Mucosa of stomach (tissue), 1 donor: ENCODE results near the gene RNF113B.
A peak's percentile ranks its signal among the peaks of the same experiment; 100 is the strongest.

Source experiments
- H3K27me3 ChIP-seq: one replicate; pipeline ENCODE4 v1.7.0; 2013; ENCODE audit warnings: mild to moderate bottlenecking, low read length; ENCODE audit not compliant: control insufficient read depth, insufficient read depth
- H3K36me3 ChIP-seq: one replicate; pipeline ENCODE4 v1.7.0; 2013; ENCODE audit warnings: low read length; ENCODE audit not compliant: control insufficient read depth, insufficient read depth
- H3K4me1 ChIP-seq: one replicate; pipeline ENCODE4 v1.7.0; 2013; ENCODE audit warnings: mild to moderate bottlenecking, low read length; ENCODE audit not compliant: control insufficient read depth, insufficient read depth
- H3K4me3 ChIP-seq: one replicate; pipeline ENCODE4 v1.7.0; 2013; ENCODE audit warnings: low read length
- H3K9ac ChIP-seq: one replicate; pipeline ENCODE4 v1.7.0; 2013; ENCODE audit warnings: mild to moderate bottlenecking, low read length, moderate library complexity
- H3K9me3 ChIP-seq: one replicate; pipeline ENCODE4 v1.7.0; 2013; ENCODE audit warnings: mild to moderate bottlenecking, low read length, moderate library complexity; ENCODE audit not compliant: control insufficient read depth
- donor health status: Pancreatic carcinoma.

RNF113B gene

DNA sequence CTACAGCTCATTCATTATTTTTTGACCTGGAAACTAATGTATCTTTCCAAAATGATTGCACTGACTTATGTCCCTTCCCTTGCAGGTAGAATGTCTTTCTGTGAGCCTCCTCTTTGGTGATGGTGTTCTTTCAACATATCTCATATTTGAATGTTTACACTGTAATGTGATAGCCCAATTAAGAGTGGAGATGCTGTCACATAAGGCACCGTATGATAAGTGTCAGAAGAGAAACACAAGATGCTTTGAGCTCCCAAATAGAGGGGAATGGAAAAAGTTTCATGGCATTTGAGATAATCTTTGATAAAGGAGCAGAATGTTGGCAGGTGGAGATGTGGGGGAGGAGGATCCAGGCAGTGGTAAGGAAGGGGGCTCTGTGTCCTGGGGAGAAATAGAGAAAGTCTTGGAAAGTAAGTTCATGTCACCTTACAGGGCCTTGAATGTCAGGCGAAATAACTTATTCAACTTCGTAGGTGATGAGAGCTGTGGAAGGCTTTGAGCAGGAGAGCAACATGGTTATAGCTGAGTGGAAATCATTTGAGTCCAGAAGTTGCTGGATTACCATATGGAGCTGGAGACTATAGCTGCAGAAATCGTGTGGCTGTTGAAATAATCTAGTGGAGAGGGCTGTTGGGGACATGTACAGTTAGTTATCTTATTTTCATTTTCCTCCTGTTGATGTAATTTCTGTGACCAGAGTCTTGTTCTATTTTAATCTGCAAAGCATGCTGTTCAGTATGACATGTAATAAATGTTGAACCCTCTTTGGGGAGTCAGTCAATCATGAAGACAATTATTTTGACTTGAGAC is 10.3 kb upstream of the RNF113B start:
- H3K36me3 ChIP-seq: no peaks in the 10 kb centered on the region
- H3K27me3 ChIP-seq: no peaks in the 10 kb centered on the region
- H3K4me3 ChIP-seq: no peak overlapping the region
- H3K9ac ChIP-seq: no peak overlapping the region
- H3K4me1 ChIP-seq: no peaks in the 10 kb centered on the region
- no peaks in the 10 kb centered on the region for H3K9me3 ChIP-seq

DNA sequence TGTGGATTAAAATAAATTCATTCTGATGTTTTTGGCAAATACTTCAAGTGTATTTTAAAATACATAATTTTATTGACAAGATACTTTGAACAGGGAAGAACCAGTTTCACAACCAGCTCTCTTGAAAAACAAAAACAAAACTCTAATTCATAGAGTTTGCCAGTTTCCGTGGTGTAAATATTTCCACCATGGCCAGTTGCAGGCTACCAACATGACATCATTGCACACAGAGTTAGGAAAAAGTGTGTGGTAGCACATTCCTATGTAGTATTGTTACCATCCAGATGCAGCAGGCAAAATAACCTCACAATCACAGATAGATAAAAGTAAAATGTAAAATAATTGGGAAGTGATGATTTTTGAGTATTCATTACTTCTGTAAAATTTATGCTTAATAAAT is 7.7 kb upstream of the RNF113B start:
- Histone ChIP-seq H3K9me3 (no peaks in the 10 kb centered on the region), H3K4me3 (no peak overlapping the region), H3K9ac (no peak overlapping the region), H3K36me3 (no peaks in the 10 kb centered on the region), H3K27me3 (no peaks in the 10 kb centered on the region), H3K4me1 (no peaks in the 10 kb centered on the region)

DNA sequence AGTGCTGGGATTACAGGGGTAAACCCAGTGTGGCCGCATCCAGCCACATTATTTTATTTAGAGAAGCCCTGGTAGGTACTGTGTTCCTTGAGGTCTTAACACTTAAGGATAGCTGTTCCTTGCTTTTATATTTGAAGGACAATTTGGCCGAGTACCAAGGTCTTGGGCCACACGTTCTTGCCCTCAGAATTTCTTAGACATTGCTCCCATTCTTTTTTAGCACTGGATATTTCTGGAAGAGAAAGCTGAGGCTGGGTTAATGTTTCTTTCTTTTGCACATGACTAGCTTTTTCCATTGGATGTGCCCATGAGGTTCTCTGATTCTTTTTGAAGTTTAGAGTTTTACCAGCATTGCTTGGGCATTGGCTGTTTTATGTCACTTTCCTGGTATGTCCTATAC is 5.5 kb upstream of the RNF113B start:
- peaks cover 4% of the 10 kb centered on the region for H3K4me1 ChIP-seq
- no peak overlapping the region for H3K4me3 ChIP-seq
- H3K36me3 ChIP-seq: no peaks in the 10 kb centered on the region
- no peaks in the 10 kb centered on the region for H3K27me3 ChIP-seq
- H3K9ac ChIP-seq: no peak overlapping the region
- no peaks in the 10 kb centered on the region for H3K9me3 ChIP-seq

DNA sequence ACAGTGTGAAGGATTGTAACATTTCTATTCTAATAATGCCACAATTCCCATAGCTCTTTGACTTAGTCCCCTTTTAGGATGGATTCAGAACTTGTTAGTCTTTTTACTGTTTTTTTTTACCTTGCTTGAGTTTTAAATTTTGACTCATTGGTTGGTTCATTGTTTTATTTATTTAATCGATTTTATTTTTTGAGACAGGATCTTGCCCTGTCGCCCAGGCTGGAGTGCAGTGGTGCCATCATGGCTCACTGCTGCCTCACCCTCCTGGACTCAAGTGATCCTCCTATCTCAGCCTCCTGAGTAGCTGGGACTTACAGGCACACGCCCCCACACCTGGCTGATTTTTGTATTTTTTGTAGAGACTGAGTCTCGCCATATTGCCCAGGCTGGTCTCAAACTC is 5.1 kb upstream of the RNF113B start:
- H3K27me3 ChIP-seq: no peaks in the 10 kb centered on the region
- no peak overlapping the region for H3K9ac ChIP-seq
- no peaks in the 10 kb centered on the region for H3K36me3 ChIP-seq
- no peaks in the 10 kb centered on the region for H3K9me3 ChIP-seq
- H3K4me1 ChIP-seq: peaks cover 4% of the 10 kb centered on the region
- no peak overlapping the region for H3K4me3 ChIP-seq

DNA sequence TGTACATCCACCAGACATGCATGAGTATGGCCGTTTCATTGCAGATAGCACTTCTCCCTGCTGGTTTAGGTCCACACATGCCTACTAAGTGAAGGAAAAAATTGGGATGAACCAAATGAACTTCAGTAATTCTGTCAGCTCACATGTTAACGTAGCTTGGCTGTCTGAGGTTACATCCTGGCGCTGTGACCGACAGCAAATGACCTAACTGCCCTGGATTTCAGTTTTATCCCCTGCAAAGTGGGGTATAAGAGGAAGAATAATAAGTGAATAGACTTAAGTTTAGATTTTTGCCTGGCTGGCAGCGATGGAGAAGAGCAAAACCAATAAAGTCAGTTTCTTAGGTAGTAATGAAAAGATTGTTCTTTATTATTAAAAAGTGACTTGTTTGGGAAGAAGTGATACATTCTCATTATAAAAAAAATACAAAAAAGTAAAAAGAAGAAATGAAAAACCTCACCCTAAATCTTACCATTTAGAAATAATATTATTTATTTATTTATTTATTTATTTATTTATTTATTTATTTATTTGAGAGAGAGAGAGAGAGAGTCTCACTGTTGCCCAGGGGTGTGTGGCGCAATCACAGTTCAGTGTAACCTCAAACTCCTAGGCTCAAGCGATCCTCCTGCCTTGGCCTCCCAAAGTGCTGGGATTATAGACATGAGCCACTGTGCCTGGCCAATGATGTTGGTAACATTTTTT is 4.2 kb upstream of the RNF113B start:
- Histone ChIP-seq H3K4me1 (peaks cover 4% of the 10 kb centered on the region), H3K36me3 (no peaks in the 10 kb centered on the region), H3K9me3 (no peaks in the 10 kb centered on the region), H3K4me3 (no peak overlapping the region), H3K9ac (no peak overlapping the region), H3K27me3 (no peaks in the 10 kb centered on the region)

DNA sequence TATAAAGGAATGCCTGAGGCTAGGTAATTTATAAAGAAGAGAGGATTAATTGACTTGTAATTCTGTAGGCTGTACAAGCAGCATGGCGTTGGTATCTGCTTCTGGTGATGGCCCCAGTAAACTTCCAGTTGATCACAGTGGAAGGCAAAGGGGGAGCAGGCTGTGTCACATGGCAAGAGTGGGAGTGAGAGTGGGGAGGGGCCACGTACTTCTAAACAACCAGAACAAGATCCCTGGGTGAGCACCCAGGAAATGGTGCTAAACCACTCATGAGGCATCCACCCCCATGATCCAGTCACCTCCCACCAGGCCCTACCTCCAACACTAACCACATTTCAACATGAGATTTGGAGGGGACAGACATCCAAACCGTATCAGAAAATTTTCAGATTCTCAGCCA is 3.0 kb upstream of the RNF113B start:
- H3K4me1 ChIP-seq: peaks cover 6% of the 10 kb centered on the region
- no peak overlapping the region for H3K9ac ChIP-seq
- no peaks in the 10 kb centered on the region for H3K36me3 ChIP-seq
- no peaks in the 10 kb centered on the region for H3K9me3 ChIP-seq
- H3K27me3 ChIP-seq: no peaks in the 10 kb centered on the region
- no peak overlapping the region for H3K4me3 ChIP-seq

DNA sequence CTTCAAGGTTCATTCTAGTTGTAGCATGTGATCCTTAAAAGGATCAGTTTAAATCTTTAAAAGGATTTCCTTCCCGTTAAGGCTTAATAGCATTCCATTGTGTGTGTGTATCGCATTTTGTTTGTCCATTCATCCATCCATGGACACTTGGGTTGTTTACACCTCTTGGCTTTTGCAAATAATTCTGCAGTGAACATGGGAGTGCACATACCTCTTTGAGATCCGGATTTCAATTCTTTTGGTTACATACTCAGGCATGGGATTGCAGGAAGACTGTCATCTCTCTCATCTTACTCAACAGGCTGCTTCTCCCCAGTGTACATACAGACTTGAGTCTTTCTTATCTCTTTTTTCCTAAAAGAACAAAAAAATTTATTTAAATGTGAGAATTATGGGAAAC is 1.2 kb downstream of the RNF113B start:
- Histone ChIP-seq H3K9me3 (no peaks in the 10 kb centered on the region), H3K9ac (no peak overlapping the region), H3K4me3 (no peak overlapping the region), H3K27me3 (no peaks in the 10 kb centered on the region), H3K36me3 (no peaks in the 10 kb centered on the region), H3K4me1 (peaks cover 37% of the 10 kb centered on the region)

DNA sequence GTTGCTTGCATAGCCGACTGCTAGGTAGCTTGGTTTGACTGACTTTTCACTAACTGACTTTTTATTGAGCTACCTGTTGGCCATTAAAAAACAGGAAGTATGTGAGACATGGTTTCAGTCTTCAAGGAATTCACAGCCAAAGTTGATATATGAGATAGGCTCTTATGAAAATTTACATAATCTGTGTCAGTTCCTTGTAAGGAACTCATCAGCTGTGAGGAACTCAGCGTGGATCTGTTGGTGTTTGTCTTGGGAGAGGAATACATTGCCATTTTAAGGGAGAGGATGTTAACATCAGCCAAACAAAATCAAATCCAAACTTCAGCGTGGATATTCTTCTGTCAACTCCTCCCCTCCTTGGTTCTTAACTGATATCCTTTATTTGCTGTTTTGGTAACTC is 2.0 kb downstream of the RNF113B start:
- H3K27me3 ChIP-seq: no peaks in the 10 kb centered on the region
- H3K9ac ChIP-seq: no peak overlapping the region
- no peaks in the 10 kb centered on the region for H3K9me3 ChIP-seq
- H3K4me1 ChIP-seq: peaks cover 37% of the 10 kb centered on the region
- H3K4me3 ChIP-seq: no peak overlapping the region
- no peaks in the 10 kb centered on the region for H3K36me3 ChIP-seq

DNA sequence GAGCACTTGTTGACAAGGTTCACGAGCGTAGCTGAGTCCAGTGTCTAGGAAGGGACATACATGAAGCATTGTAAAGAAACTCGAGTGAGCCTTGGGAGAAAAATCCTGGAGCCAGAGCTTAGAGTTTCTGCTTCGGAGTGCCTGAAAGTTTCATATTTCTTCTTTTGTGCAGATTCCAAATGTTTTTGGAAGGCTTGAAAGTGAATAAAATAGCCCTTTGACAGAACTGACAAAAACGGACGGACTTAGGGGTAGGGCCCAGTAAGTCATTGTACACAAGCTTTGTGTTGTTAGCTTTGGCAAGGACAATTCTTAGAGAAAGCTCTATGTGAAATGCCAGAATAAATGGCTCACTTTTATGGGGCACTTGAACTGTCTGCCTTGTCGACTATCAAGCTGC is 2.8 kb downstream of the RNF113B start:
- no peaks in the 10 kb centered on the region for H3K27me3 ChIP-seq

DNA sequence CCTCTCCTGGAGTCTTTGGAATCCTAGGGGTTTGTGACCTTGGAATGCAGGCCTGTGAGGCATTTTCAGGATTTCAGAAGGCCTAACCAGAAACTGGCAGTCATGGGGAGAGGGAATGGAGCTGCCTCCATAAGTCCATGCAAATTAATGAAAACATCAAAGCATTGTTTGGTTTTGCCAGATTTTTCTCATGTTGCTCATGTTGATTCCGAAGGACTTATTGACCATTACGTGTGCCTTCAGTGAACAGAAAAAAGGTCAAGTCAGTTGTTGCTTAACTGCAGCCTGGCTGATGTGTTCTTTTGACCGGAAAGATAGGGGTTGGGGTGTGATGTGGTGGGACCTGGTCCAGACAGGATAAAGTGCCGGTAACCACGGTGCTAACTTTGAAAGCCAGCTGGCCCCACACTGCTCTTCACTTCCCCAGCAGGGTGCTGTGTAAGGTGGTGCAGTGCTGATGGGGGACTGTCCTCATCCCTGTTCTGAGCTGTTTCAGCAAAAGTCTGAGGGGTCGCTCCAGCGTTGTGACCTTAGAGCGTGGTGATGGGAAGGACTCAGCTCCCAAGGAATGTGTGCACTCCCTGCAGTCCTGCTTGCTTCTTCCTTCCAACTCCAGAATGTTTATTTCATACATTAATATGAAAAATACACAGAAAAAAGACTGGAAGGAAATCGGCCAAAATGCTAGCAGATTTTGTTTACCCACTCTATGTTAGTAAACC is 3.5 kb downstream of the RNF113B start:
- Histone ChIP-seq H3K36me3 (no peaks in the 10 kb centered on the region), H3K27me3 (no peaks in the 10 kb centered on the region), H3K9me3 (no peaks in the 10 kb centered on the region), H3K9ac (no peak overlapping the region), H3K4me3 (no peak overlapping the region), H3K4me1 (peaks cover 33% of the 10 kb centered on the region)

More for the DNA sequence above, 2.8 kb downstream of the RNF113B start:
- Histone ChIP-seq H3K4me3 (no peak overlapping the region), H3K9ac (no peak overlapping the region), H3K9me3 (no peaks in the 10 kb centered on the region), H3K36me3 (no peaks in the 10 kb centered on the region), H3K4me1 (peaks cover 36% of the 10 kb centered on the region)

DNA sequence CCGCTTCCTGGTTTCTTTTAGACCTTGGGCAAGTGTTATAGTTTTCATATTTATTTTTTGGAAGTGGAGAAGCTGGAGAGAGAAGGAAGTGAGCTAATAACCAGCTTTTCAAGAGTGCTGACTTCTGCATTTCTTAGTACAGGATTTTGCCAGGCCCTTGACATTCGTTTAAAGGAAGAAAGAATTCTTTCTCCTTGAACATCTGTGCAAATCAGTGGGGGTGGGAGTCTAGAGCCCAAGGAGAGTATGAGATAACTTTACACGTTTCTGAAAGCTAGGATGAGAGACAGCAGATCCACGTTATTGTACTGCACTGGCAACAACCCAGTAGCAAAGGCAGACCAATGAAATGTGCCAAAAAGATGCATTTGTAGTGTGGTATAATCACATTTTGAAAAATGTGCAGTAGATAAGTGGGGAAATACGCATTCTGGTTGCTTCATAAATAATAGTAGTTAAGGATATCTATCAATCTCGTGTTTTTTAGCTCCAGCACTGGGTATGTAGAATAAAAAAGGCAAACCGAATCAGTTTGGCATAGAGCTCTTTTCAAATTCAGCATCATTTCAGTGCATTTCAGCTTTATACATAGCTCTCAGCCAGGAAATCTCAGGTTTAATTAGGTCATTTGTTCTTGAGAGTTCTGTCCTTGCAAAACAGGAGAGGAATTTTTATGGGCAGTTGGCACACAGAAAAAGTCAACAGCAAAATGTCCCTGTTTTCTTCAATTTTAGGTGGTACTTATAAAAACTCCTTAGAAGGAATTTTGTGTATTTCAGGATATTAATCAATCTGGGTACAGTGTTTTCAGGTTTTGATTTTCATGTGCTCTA is 4.3 kb downstream of the RNF113B start:
- no peak overlapping the region for H3K4me3 ChIP-seq
- peak overlapping the region; percentile 54 for H3K9ac ChIP-seq

More for the DNA sequence above, 4.3 kb downstream of the RNF113B start:
- no peaks in the 10 kb centered on the region for H3K9me3 ChIP-seq
- no peaks in the 10 kb centered on the region for H3K27me3 ChIP-seq
- H3K36me3 ChIP-seq: no peaks in the 10 kb centered on the region
- H3K4me1 ChIP-seq: peaks cover 33% of the 10 kb centered on the region
